GM23338 (cell line): Measurements from ENCODE around the gene TXNL4B. TPM values are rescaled to one million over a fixed set of nuclear protein-coding genes. Genes with fewer than 3 reads are reported as not detected.

Experiments
- ATAC-seq: fragments of 200-7000 bp; cut with Tn5 transposase; 3 replicates; pipeline ENCODE4 v1.9.1; 2020
- DNase-seq: peaks from one replicate; pipeline ENCODE4 v3.0.0-alpha.2; 2015; ENCODE audit warnings: low spot score
- H2AFZ ChIP-seq: fragments of 200-600 bp; sonication (generic); 2 replicates; pipeline ENCODE4 v1.8.0; 2016; ENCODE audit warnings: antibody characterized with exemption, mild to moderate bottlenecking, moderate library complexity
- H3F3A ChIP-seq: fragments of 200-600 bp; sonication (generic); replicated peaks from 2 replicates; pipeline ENCODE4 v1.8.0; 2017; ENCODE audit warnings: antibody characterized with exemption, mixed run types, low read depth
- H3K27ac ChIP-seq: fragments of 200-600 bp; sonication (generic); 2 replicates; pipeline ENCODE4 v1.6.1; 2016; ENCODE audit warnings: low read depth
- H3K27me3 ChIP-seq: fragments of 200-600 bp; sonication (generic); 2 replicates; pipeline ENCODE4 v1.8.0; 2016; ENCODE audit warnings: mild to moderate bottlenecking, mixed run types, moderate library complexity; ENCODE audit not compliant: insufficient read depth
- H3K36me3 ChIP-seq: fragments of 200-600 bp; sonication (generic); 2 replicates; pipeline ENCODE4 v1.8.0; 2016; ENCODE audit warnings: mild to moderate bottlenecking; ENCODE audit not compliant: insufficient read depth
- H3K4me1 ChIP-seq: fragments of 200-600 bp; sonication (generic); 2 replicates; pipeline ENCODE4 v1.8.0; 2016; ENCODE audit warnings: mild to moderate bottlenecking, moderate library complexity; ENCODE audit not compliant: insufficient read depth
- H3K4me2 ChIP-seq: fragments of 200-600 bp; sonication (generic); 2 replicates; pipeline ENCODE4 v1.7.1; 2017; ENCODE audit warnings: mixed run types
- H3K4me3 ChIP-seq: fragments of 200-600 bp; sonication (generic); 2 replicates; pipeline ENCODE4 v1.6.1; 2016; ENCODE audit warnings: mixed run types
- H3K79me2 ChIP-seq: fragments of 200-600 bp; sonication (generic); replicated peaks from 2 replicates; pipeline ENCODE4 v1.8.0; 2017; ENCODE audit warnings: mild to moderate bottlenecking; ENCODE audit not compliant: insufficient read depth
- H3K9me2 ChIP-seq: fragments of 200-600 bp; sonication (generic); 2 replicates; pipeline ENCODE4 v1.8.0; 2017; ENCODE audit not compliant: insufficient read depth
- H4K20me1 ChIP-seq: fragments of 200-600 bp; sonication (generic); replicated peaks from 2 replicates; pipeline ENCODE4 v1.8.0; 2017; ENCODE audit warnings: mild to moderate bottlenecking; ENCODE audit not compliant: insufficient read depth
- H3K27ac Mint-ChIP-seq: 2 replicates; pipeline ENCODE4 v1.8.0; 2020; ENCODE audit warnings: inconsistent platforms, mild to moderate bottlenecking, moderate library complexity, mixed read lengths
- H3K27me3 Mint-ChIP-seq: 3 replicates; pipeline ENCODE4 v1.8.0; 2022; ENCODE audit warnings: low read depth, mild to moderate bottlenecking, moderate library complexity, mixed read lengths, inconsistent platforms; ENCODE audit not compliant: insufficient read depth, poor library complexity
- H3K36me3 Mint-ChIP-seq: 3 replicates; pipeline ENCODE4 v1.8.0; 2021; ENCODE audit warnings: low read depth, mild to moderate bottlenecking, inconsistent platforms, moderate library complexity, mixed read lengths
- H3K4me1 Mint-ChIP-seq: 3 replicates; pipeline ENCODE4 v1.8.0; 2020; ENCODE audit warnings: mild to moderate bottlenecking, inconsistent platforms, mixed read lengths
- H3K4me3 Mint-ChIP-seq: 3 replicates; pipeline ENCODE4 v1.8.0; 2021; ENCODE audit warnings: moderate library complexity, mild to moderate bottlenecking, inconsistent platforms, mixed read lengths
- H3K9me3 Mint-ChIP-seq: 3 replicates; pipeline ENCODE4 v1.8.0; 2020; ENCODE audit warnings: moderate library complexity, mild to moderate bottlenecking, inconsistent platforms, mixed read lengths
- CREB1 ChIP-seq: fragments of 250-450 bp; sonication (Bioruptor Pico); IDR thresholded peaks from 2 replicates; pipeline ENCODE4 v1.5.0; 2020; ENCODE audit warnings: low read depth, mild to moderate bottlenecking, moderate library complexity
- EZH2 ChIP-seq: fragments of 200-600 bp; sonication (generic); IDR thresholded peaks from one replicate; pipeline ENCODE4 v1.8.0; 2017; ENCODE audit warnings: antibody characterized with exemption, mild to moderate bottlenecking, low read depth; ENCODE audit not compliant: unreplicated experiment
- EZH2phosphoT487 ChIP-seq: fragments of 200-600 bp; sonication (generic); IDR thresholded peaks from one replicate; pipeline ENCODE4 v1.8.1; 2018; ENCODE audit warnings: antibody characterized with exemption; ENCODE audit not compliant: unreplicated experiment
- JUNB ChIP-seq: IDR thresholded peaks from one replicate; pipeline ENCODE4 v1.6.1; 2016; ENCODE audit warnings: antibody characterized with exemption; ENCODE audit not compliant: unreplicated experiment
- NANOG ChIP-seq: IDR thresholded peaks from 2 replicates; pipeline ENCODE4 v1.6.1; 2016; ENCODE audit warnings: antibody characterized with exemption, borderline replicate concordance
- POLR2AphosphoS5 ChIP-seq: IDR thresholded peaks from 2 replicates; pipeline ENCODE4 v1.6.1; 2016; ENCODE audit warnings: antibody characterized with exemption, low read depth
- ZNF114 ChIP-seq: fragments of 250-450 bp; sonication (Bioruptor Pico); IDR thresholded peaks from 2 replicates; pipeline ENCODE4 v1.5.0; 2020; ENCODE audit warnings: mild to moderate bottlenecking, moderate library complexity
- polyA plus RNA-seq: library from polyadenylated mRNA; unstranded; fragments of >200 nt; fragmentation: Nextera tagmentation; extraction: Ambion mirVana; gene quantifications from 2 replicates; pipeline ENCODE4 v1.2.1, GENCODE V29; 2016
- total RNA-seq: library from RNA; depleted of rRNA; stranded (reverse); fragments of >200 nt; shearing (Covaris generic); gene quantifications from 2 replicates; pipeline ENCODE4 v1.2.3, GENCODE V29; 2014
- TF ChIP-seq, protein P1 (sequence below): IDR thresholded peaks from one replicate; pipeline ENCODE4 v1.6.1; 2018; ENCODE audit warnings: antibody characterized with exemption; ENCODE audit not compliant: unreplicated experiment
- TF ChIP-seq, protein P2 (sequence below): fragments of 250-450 bp; sonication (Bioruptor Pico); IDR thresholded peaks from 2 replicates; pipeline ENCODE4 v1.5.0; 2020; ENCODE audit warnings: mild to moderate bottlenecking, moderate library complexity
- TF ChIP-seq, protein P3 (sequence below): IDR thresholded peaks from 2 replicates; pipeline ENCODE4 v1.6.1; 2016; ENCODE audit warnings: antibody characterized with exemption

Gene TXNL4B
- total and polyA plus RNA-seq, 2 experiments from 2014 or later, result 3.7 to 8.9 TPM

DNA sequence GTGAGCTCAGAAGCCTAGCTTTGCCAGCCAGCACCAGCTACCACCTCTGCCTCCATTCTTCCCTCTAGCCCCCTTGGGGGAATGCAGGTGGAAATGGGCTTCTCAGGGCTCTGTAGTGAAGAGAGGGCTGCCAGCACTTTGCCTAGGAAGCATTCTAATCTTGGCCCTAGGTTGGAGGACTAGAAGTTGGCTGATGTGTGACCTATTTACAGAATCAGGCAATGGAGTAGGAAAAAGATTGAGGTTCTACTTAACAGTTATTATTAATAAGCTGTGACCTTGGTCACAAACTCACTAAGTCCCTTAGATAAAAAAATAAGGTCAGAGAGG lies 20.2 kb upstream of the TXNL4B start (continued):
- TF ChIP-seq EZH2phosphoT487, result no peak
- TF ChIP-seq, protein P1, sequence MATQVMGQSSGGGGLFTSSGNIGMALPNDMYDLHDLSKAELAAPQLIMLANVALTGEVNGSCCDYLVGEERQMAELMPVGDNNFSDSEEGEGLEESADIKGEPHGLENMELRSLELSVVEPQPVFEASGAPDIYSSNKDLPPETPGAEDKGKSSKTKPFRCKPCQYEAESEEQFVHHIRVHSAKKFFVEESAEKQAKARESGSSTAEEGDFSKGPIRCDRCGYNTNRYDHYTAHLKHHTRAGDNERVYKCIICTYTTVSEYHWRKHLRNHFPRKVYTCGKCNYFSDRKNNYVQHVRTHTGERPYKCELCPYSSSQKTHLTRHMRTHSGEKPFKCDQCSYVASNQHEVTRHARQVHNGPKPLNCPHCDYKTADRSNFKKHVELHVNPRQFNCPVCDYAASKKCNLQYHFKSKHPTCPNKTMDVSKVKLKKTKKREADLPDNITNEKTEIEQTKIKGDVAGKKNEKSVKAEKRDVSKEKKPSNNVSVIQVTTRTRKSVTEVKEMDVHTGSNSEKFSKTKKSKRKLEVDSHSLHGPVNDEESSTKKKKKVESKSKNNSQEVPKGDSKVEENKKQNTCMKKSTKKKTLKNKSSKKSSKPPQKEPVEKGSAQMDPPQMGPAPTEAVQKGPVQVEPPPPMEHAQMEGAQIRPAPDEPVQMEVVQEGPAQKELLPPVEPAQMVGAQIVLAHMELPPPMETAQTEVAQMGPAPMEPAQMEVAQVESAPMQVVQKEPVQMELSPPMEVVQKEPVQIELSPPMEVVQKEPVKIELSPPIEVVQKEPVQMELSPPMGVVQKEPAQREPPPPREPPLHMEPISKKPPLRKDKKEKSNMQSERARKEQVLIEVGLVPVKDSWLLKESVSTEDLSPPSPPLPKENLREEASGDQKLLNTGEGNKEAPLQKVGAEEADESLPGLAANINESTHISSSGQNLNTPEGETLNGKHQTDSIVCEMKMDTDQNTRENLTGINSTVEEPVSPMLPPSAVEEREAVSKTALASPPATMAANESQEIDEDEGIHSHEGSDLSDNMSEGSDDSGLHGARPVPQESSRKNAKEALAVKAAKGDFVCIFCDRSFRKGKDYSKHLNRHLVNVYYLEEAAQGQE, result no peak
- no peak for TF ChIP-seq NANOG

DNA sequence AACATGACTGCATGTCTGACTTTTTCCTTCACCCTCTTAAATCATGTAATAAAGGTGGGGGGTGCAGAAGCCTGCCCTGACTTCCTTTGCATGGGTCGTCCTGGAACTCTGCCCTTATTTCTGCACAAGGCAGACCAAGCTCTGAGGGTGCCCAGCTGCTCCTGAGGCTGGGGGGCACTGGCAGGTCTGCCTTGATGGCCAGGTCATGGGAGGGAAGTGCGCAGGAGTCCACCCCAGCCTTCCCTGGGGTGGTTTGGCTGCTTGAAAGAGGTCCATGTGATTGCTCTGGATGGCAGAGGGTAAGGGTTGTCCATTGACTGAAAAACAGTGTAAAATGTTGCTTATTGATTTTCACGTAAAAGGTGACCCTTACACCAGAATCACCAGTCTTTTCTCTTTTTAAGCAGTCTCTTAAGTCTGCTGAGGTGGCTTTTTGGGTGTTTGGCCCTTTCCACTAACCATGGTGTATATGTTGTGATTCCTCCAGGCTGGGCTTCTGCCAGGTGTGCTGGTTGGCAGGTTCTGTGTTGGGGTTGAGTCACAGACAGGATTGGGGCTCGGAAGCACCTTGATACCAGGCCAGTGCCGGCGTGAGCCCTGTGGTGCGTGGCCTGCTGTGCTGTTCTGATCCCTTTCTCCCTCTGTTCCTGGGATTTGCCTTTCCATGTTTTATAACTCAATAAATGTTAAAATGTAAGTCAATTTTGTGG lies 19.6 kb upstream of the TXNL4B start:
- Histone ChIP-seq H3K27me3 (no peaks in the 10 kb centered on the region), H3K4me3 (no peak overlapping the region), H3K9me2 (no peaks in the 10 kb centered on the region), H3K4me2 (no peak overlapping the region), H3K79me2 (no peaks in the 10 kb centered on the region), H3K27ac (no peak overlapping the region), H2AFZ (no peak overlapping the region), H4K20me1 (no peaks in the 10 kb centered on the region), H3K4me1 (no peaks in the 10 kb centered on the region), H3F3A (no peaks in the 10 kb centered on the region), H3K36me3 (peaks cover 22% of the 10 kb centered on the region)
- Mint-ChIP-seq H3K4me3 (no peak overlapping the region), H3K9me3 (no peaks in the 10 kb centered on the region), H3K27ac (no peak overlapping the region), H3K36me3 (peaks cover 49% of the 10 kb centered on the region), H3K4me1 (no peaks in the 10 kb centered on the region), H3K27me3 (peaks cover 2% of the 10 kb centered on the region)
- DNase-seq (no peak), ATAC-seq (no peak)
- TF ChIP-seq ZNF114 (CRISPR knock-in tag) (no peak), NANOG (no peak), EZH2phosphoT487 (no peak), POLR2AphosphoS5 (no peak), EZH2 (no peak), JUNB (no peak), CREB1 (CRISPR knock-in tag) (no peak)
- TF ChIP-seq, protein P2, sequence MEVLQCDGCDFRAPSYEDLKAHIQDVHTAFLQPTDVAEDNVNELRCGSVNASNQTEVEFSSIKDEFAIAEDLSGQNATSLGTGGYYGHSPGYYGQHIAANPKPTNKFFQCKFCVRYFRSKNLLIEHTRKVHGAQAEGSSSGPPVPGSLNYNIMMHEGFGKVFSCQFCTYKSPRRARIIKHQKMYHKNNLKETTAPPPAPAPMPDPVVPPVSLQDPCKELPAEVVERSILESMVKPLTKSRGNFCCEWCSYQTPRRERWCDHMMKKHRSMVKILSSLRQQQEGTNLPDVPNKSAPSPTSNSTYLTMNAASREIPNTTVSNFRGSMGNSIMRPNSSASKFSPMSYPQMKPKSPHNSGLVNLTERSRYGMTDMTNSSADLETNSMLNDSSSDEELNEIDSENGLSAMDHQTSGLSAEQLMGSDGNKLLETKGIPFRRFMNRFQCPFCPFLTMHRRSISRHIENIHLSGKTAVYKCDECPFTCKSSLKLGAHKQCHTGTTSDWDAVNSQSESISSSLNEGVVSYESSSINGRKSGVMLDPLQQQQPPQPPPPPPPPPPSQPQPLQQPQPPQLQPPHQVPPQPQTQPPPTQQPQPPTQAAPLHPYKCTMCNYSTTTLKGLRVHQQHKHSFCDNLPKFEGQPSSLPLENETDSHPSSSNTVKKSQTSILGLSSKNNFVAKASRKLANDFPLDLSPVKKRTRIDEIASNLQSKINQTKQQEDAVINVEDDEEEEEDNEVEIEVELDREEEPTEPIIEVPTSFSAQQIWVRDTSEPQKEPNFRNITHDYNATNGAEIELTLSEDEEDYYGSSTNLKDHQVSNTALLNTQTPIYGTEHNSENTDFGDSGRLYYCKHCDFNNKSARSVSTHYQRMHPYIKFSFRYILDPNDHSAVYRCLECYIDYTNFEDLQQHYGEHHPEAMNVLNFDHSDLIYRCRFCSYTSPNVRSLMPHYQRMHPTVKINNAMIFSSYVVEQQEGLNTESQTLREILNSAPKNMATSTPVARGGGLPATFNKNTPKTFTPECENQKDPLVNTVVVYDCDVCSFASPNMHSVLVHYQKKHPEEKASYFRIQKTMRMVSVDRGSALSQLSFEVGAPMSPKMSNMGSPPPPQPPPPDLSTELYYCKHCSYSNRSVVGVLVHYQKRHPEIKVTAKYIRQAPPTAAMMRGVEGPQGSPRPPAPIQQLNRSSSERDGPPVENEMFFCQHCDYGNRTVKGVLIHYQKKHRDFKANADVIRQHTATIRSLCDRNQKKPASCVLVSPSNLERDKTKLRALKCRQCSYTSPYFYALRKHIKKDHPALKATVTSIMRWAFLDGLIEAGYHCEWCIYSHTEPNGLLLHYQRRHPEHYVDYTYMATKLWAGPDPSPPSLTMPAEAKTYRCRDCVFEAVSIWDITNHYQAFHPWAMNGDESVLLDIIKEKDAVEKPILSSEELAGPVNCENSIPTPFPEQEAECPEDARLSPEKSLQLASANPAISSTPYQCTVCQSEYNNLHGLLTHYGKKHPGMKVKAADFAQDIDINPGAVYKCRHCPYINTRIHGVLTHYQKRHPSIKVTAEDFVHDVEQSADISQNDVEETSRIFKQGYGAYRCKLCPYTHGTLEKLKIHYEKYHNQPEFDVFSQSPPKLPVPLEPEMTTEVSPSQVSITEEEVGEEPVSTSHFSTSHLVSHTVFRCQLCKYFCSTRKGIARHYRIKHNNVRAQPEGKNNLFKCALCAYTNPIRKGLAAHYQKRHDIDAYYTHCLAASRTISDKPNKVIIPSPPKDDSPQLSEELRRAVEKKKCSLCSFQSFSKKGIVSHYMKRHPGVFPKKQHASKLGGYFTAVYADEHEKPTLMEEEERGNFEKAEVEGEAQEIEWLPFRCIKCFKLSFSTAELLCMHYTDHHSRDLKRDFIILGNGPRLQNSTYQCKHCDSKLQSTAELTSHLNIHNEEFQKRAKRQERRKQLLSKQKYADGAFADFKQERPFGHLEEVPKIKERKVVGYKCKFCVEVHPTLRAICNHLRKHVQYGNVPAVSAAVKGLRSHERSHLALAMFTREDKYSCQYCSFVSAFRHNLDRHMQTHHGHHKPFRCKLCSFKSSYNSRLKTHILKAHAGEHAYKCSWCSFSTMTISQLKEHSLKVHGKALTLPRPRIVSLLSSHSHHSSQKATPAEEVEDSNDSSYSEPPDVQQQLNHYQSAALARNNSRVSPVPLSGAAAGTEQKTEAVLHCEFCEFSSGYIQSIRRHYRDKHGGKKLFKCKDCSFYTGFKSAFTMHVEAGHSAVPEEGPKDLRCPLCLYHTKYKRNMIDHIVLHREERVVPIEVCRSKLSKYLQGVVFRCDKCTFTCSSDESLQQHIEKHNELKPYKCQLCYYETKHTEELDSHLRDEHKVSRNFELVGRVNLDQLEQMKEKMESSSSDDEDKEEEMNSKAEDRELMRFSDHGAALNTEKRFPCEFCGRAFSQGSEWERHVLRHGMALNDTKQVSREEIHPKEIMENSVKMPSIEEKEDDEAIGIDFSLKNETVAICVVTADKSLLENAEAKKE (CRISPR knock-in tag), result no peak
- TF ChIP-seq, protein P1, result no peak
- TF ChIP-seq, protein P3, sequence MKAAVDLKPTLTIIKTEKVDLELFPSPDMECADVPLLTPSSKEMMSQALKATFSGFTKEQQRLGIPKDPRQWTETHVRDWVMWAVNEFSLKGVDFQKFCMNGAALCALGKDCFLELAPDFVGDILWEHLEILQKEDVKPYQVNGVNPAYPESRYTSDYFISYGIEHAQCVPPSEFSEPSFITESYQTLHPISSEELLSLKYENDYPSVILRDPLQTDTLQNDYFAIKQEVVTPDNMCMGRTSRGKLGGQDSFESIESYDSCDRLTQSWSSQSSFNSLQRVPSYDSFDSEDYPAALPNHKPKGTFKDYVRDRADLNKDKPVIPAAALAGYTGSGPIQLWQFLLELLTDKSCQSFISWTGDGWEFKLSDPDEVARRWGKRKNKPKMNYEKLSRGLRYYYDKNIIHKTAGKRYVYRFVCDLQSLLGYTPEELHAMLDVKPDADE, result no peak
